Forelimb muscle (tissue), 1 donor: ENCODE data around the gene MYO5B. TPM values are rescaled to one million over a fixed set of nuclear protein-coding genes. Genes with fewer than 3 reads are reported as not detected.
"Not testable (repeated sequence)": the region's sequence is repeated elsewhere in the genome, so short reads cannot be mapped to it uniquely, and the experiment has no call there.

Source experiments
- DNase-seq: peaks from one replicate; pipeline ENCODE4 v3.0.0-alpha.2; 2013; ENCODE audit warnings: low read depth
- polyA plus RNA-seq: library from polyadenylated mRNA; unstranded; fragments of 120-200 nt; gene quantifications from one replicate; pipeline ENCODE4 v1.2.1, GENCODE V29; 2013; ENCODE audit not compliant: insufficient read length

The MYO5B gene
- polyA plus RNA-seq, 1 donor: 1.6 TPM

- DNase-seq: no peak
Measured at GRCh38 chr18:49837889-49838288, 357.1 kb downstream of the MYO5B start.

DNA sequence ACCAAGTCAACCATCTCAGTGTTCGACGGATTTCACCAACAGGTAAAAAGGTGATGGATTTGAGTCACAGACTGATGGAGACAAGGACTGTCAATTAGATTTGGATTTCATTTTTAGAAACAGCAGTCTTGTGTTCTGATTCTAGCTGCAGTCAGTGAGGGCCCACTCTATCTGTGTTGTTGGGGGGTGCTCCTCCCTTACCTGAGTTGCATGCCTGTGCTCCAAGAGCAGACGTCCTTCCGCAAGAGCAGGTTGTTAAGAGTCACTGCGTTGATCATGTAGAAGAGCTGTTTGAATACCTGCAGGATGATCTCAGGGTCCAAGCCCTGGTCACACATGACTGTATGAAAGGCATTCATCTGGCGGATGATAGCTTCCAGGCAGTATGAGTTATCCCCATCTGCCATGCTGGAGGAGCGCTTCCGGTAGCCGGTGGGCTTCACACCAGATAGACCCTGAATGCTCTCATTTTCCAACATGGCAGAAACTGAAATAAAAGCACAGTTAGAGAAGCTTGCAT lies 357.6 kb downstream of the MYO5B start:
- DNase-seq: not testable (repeated sequence)

- DNase-seq: no peak
Measured at GRCh38 chr18:49835405-49835804, 359.5 kb downstream of the MYO5B start.

- DNase-seq: no peak
Measured at GRCh38 chr18:49834258-49834657, 360.7 kb downstream of the MYO5B start.

GRCh38 chr18:49833814-49834213 lies 361.1 kb downstream of the MYO5B start:
- DNase-seq: no peak

DNA sequence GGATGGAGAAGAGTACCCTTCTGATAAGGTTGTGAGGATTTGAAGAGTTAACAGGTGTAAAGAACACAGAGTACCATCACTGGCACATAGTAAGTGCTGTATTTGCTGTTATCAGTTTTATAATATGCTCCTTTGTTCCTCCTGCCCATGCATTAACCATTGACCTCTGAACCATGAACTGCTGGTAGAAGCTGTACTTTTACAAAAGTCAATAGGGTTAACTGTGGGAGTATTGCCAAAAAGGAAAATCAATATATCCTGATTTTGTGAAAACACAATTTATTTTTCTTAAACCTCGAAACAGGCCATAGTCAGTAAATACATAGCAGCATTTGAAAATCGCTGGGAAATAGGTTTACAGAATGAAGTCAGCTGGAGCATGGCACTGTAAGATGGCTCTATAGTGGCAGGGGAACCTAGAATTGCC lies 362.7 kb downstream of the MYO5B start:
- DNase-seq: no peak

- no peak for DNase-seq
Measured at GRCh38 chr18:49827996-49828395, 367.0 kb downstream of the MYO5B start.

DNA sequence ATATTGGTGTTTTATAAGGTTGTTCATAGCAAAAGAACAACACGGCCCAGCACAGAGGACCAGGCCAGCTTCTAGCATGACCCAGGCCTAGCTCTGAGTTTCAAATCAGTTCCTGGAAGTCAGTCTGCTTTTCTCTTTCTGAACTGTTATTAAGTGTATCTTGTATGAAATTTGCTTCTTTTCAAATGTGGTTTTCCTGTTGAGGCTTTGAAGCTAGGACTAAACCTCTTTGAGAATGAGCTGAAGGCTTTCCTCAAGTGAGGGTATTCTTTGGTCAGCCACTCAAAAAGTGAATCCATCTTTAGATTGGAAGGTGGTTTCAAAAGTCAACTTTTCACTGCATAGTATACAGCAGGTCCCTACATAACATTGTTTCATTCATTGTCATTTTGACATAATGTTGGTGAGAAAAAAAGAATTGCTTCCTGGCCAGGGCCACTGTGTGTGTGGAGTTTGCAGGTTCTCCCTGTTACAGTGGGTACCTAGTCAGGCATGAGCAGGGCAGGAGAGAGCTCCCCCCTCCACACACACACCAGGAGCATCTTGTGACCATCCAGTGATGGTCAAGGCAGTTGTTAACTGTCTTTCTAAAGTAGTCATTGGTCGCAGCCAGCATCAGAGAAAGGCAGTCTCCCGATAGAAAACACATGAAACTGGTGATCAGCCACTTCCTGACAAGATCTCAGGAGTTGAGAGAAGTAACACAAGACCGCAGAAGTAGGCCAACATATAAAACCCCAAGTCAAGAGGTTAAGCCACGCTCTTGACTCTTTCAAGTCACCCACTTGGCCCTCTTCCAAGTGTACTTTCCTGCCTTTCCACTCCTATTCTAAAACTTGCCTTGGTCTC lies 374.9 kb downstream of the MYO5B start:
- DNase-seq: no peak

DNA sequence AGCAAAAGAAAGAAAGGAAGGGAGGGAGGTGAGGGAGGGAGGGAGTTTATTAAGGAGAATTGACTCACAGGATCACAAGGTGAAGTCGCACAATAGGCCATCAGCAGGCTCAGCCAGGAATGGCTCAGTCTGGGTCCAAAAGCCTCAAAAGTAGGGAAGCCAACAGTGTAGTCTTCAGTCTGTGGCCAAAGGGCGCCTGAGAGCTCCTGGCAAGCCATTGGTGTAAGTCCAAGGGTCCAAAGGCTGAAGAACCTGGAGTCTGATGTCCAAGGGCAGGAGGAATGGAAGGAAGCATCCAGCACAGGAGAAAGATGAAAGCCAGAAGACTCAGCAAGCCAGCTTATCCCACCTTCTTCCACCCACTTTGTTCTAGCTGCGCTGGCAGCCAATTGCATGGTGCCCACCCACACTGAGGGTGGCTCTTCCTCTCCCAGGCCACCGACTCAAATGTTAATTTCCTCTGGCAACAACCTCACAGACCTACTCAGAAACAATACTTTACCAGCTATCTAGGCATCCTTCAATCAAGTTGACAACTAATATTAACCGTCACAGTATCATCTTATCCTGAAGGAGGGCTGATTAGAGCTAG lies 375.8 kb downstream of the MYO5B start:
- DNase-seq: no peak

- no peak for DNase-seq
Measured at GRCh38 chr18:49817947-49818346, 377.0 kb downstream of the MYO5B start.

GRCh38 chr18:49815927-49816326 lies 379.0 kb downstream of the MYO5B start:
- no peak for DNase-seq

DNA sequence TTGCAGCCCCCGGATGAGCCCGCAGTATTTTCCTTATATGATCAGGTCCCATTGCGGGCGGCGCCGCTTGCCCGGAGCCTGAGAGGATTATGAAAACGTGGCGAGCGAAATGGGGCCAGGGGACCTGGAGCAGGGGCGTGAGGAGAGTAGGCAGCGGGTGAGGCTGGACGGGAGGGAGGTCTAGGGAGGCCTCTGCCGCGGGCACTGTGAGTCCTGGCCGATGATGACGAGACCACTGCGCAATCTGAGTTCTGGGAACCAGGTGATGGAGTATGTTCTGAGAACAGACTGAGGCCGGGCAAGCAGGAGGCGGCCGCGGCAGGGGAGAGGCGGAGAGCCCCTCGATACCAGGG lies 380.8 kb downstream of the MYO5B start:
- no peak for DNase-seq

- DNase-seq: peak; percentile 56
Measured at GRCh38 chr18:49813319-49814146, 381.4 kb downstream of the MYO5B start, which contains the start of gene ACAA2. ACAA2 (minus strand) TSS chr18:49813533; CDS start chr18:49813484, 49 bp downstream.

DNA sequence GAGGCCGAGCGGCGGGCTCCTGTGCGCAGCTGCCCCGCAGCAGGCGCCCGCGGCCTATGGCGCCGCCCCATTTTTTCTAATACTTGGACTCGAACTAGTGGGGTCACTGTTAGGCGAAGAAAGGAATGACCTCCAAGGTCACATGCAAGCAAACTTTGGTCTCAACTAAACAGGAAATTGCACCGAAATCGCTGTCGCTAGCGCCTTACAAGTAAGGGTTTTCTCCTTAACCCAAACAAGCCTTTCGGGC lies 382.0 kb downstream of the MYO5B start:
- no peak for DNase-seq

GRCh38 chr18:49812286-49813068 lies 382.5 kb downstream of the MYO5B start:
- DNase-seq: no peak

DNA sequence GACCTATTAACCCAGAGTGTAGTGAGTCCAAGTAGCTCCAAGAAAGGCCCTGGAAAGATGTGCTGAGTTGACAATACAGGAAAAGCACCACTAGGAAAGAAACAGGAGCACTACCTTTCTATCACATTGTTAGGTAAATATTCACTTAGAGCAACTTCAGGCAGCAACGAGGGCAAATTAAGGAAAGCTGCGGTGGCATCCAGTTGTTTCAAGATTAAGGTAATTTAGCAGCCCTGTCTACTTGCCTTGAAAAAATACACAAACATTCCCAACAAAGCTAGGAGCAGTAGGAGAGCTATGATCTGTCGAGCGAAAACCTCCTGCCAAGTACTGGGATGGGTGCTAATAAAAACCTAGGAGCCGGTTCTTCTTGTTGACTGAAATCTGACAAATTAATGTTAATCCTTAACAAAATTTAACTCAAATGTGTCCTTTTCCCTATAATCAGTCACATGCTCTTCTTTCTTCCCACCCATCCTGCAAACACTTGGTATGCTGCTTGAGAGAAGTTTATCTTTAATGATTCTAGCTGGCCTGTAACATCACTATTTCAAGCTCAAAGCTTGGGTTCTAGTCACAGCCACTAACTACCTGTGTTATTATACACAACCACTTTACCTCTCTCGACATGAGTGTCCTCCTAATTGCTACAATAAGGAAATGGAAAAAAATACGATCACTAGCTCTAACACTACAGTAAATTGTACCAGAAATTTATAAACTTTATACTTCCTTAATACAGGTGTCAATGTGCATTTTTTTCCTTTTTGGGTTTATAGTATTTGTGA lies 383.6 kb downstream of the MYO5B start:
- no peak for DNase-seq

- not testable (repeated sequence) for DNase-seq
Measured at GRCh38 chr18:49808553-49809191, 386.3 kb downstream of the MYO5B start.

- no peak for DNase-seq
Measured at GRCh38 chr18:49804096-49804495, 390.9 kb downstream of the MYO5B start.

DNA sequence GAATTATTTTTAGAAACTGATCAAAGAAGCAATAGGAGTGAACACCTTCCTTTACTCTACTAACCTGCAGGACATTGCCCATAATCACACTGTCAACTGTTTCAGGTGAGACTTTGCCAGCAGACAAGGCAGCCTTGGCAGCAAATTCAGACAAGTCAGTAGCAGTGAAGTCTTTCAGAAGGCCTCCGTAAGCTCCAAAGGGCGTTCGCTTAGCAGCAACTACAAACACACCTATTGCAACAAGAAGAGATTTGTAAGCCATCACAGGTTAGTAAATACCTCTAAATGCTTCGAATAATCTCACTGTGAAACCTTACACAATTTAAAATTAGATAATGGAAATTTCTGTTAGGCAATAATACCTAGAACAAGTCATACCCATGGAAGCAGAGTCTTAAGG lies 392.3 kb downstream of the MYO5B start:
- no peak for DNase-seq

- DNase-seq: not testable (repeated sequence)
Measured at GRCh38 chr18:49800491-49800890, 394.5 kb downstream of the MYO5B start.
